GM23338 (cell line): ENCODE measurements around the gene ENPEP. TPM values are rescaled to one million over a fixed set of nuclear protein-coding genes. Genes with fewer than 3 reads are reported as not detected.

Experiments
- ATAC-seq: fragments of 200-7000 bp; cut with Tn5 transposase; 3 replicates; pipeline ENCODE4 v1.9.1; 2020
- DNase-seq: peaks from one replicate; pipeline ENCODE4 v3.0.0-alpha.2; 2015; ENCODE audit warnings: low spot score
- H2AFZ ChIP-seq: fragments of 200-600 bp; sonication (generic); 2 replicates; pipeline ENCODE4 v1.8.0; 2016; ENCODE audit warnings: antibody characterized with exemption, mild to moderate bottlenecking, moderate library complexity
- H3F3A ChIP-seq: fragments of 200-600 bp; sonication (generic); replicated peaks from 2 replicates; pipeline ENCODE4 v1.8.0; 2017; ENCODE audit warnings: antibody characterized with exemption, mixed run types, low read depth
- H3K27ac ChIP-seq: fragments of 200-600 bp; sonication (generic); 2 replicates; pipeline ENCODE4 v1.6.1; 2016; ENCODE audit warnings: low read depth
- H3K27me3 ChIP-seq: fragments of 200-600 bp; sonication (generic); 2 replicates; pipeline ENCODE4 v1.8.0; 2016; ENCODE audit warnings: mild to moderate bottlenecking, mixed run types, moderate library complexity; ENCODE audit not compliant: insufficient read depth
- H3K36me3 ChIP-seq: fragments of 200-600 bp; sonication (generic); 2 replicates; pipeline ENCODE4 v1.8.0; 2016; ENCODE audit warnings: mild to moderate bottlenecking; ENCODE audit not compliant: insufficient read depth
- H3K4me1 ChIP-seq: fragments of 200-600 bp; sonication (generic); 2 replicates; pipeline ENCODE4 v1.8.0; 2016; ENCODE audit warnings: mild to moderate bottlenecking, moderate library complexity; ENCODE audit not compliant: insufficient read depth
- H3K4me2 ChIP-seq: fragments of 200-600 bp; sonication (generic); 2 replicates; pipeline ENCODE4 v1.7.1; 2017; ENCODE audit warnings: mixed run types
- H3K4me3 ChIP-seq: fragments of 200-600 bp; sonication (generic); 2 replicates; pipeline ENCODE4 v1.6.1; 2016; ENCODE audit warnings: mixed run types
- H3K79me2 ChIP-seq: fragments of 200-600 bp; sonication (generic); replicated peaks from 2 replicates; pipeline ENCODE4 v1.8.0; 2017; ENCODE audit warnings: mild to moderate bottlenecking; ENCODE audit not compliant: insufficient read depth
- H3K9me2 ChIP-seq: fragments of 200-600 bp; sonication (generic); 2 replicates; pipeline ENCODE4 v1.8.0; 2017; ENCODE audit not compliant: insufficient read depth
- H4K20me1 ChIP-seq: fragments of 200-600 bp; sonication (generic); replicated peaks from 2 replicates; pipeline ENCODE4 v1.8.0; 2017; ENCODE audit warnings: mild to moderate bottlenecking; ENCODE audit not compliant: insufficient read depth
- H3K27ac Mint-ChIP-seq: 2 replicates; pipeline ENCODE4 v1.8.0; 2020; ENCODE audit warnings: inconsistent platforms, mild to moderate bottlenecking, moderate library complexity, mixed read lengths
- H3K27me3 Mint-ChIP-seq: 3 replicates; pipeline ENCODE4 v1.8.0; 2022; ENCODE audit warnings: low read depth, mild to moderate bottlenecking, moderate library complexity, mixed read lengths, inconsistent platforms; ENCODE audit not compliant: insufficient read depth, poor library complexity
- H3K36me3 Mint-ChIP-seq: 3 replicates; pipeline ENCODE4 v1.8.0; 2021; ENCODE audit warnings: low read depth, mild to moderate bottlenecking, inconsistent platforms, moderate library complexity, mixed read lengths
- H3K4me1 Mint-ChIP-seq: 3 replicates; pipeline ENCODE4 v1.8.0; 2020; ENCODE audit warnings: mild to moderate bottlenecking, inconsistent platforms, mixed read lengths
- H3K4me3 Mint-ChIP-seq: 3 replicates; pipeline ENCODE4 v1.8.0; 2021; ENCODE audit warnings: moderate library complexity, mild to moderate bottlenecking, inconsistent platforms, mixed read lengths
- H3K9me3 Mint-ChIP-seq: 3 replicates; pipeline ENCODE4 v1.8.0; 2020; ENCODE audit warnings: moderate library complexity, mild to moderate bottlenecking, inconsistent platforms, mixed read lengths
- CREB1 ChIP-seq: fragments of 250-450 bp; sonication (Bioruptor Pico); IDR thresholded peaks from 2 replicates; pipeline ENCODE4 v1.5.0; 2020; ENCODE audit warnings: low read depth, mild to moderate bottlenecking, moderate library complexity
- CTCF ChIP-seq, 2 experiments: fragments of 200-600 bp in 1 of 2; sonication (generic) in 1 of 2; conservative IDR thresholded peaks; 2 replicates each; pipeline versions ENCODE4 v1.5.1 to v1.6.1; 2016 to 2017; ENCODE audit warnings: antibody characterized with exemption in 2 of 2, low read depth in 2 of 2, mild to moderate bottlenecking in 2 of 2, moderate library complexity in 1 of 2
- EZH2phosphoT487 ChIP-seq: fragments of 200-600 bp; sonication (generic); IDR thresholded peaks from one replicate; pipeline ENCODE4 v1.8.1; 2018; ENCODE audit warnings: antibody characterized with exemption; ENCODE audit not compliant: unreplicated experiment
- JUNB ChIP-seq: IDR thresholded peaks from one replicate; pipeline ENCODE4 v1.6.1; 2016; ENCODE audit warnings: antibody characterized with exemption; ENCODE audit not compliant: unreplicated experiment
- POLR2AphosphoS5 ChIP-seq: IDR thresholded peaks from 2 replicates; pipeline ENCODE4 v1.6.1; 2016; ENCODE audit warnings: antibody characterized with exemption, low read depth
- REST ChIP-seq: IDR thresholded peaks from one replicate; pipeline ENCODE4 v1.6.1; 2018; ENCODE audit warnings: antibody characterized with exemption; ENCODE audit not compliant: unreplicated experiment
- ZNF114 ChIP-seq: fragments of 250-450 bp; sonication (Bioruptor Pico); IDR thresholded peaks from 2 replicates; pipeline ENCODE4 v1.5.0; 2020; ENCODE audit warnings: mild to moderate bottlenecking, moderate library complexity
- ZNF331 ChIP-seq: fragments of 250-450 bp; sonication (Bioruptor Pico); IDR thresholded peaks from 2 replicates; pipeline ENCODE4 v1.5.0; 2020; ENCODE audit warnings: low read depth, mild to moderate bottlenecking, moderate library complexity
- polyA plus RNA-seq: library from polyadenylated mRNA; unstranded; fragments of >200 nt; fragmentation: Nextera tagmentation; extraction: Ambion mirVana; gene quantifications from 2 replicates; pipeline ENCODE4 v1.2.1, GENCODE V29; 2016
- total RNA-seq: library from RNA; depleted of rRNA; stranded (reverse); fragments of >200 nt; shearing (Covaris generic); gene quantifications from 2 replicates; pipeline ENCODE4 v1.2.3, GENCODE V29; 2014

Gene ENPEP
- total and polyA plus RNA-seq, 2 experiments from 2014 or later = 0.79 to 1.5 TPM

GRCh38 chr4:110526589-110526988, 50.6 kb downstream of the ENPEP start (continued):
- TF ChIP-seq CTCF (conservative IDR thresholded peaks at IDR 0.05; ENCODE audit: low read depth in 2 of 2) = no peak
- TF ChIP-seq EZH2phosphoT487 = no peak
- TF ChIP-seq POLR2AphosphoS5 = no peak
- TF ChIP-seq ZNF331 (CRISPR knock-in tag) = no peak
- TF ChIP-seq JUNB = no peak
- TF ChIP-seq CREB1 (CRISPR knock-in tag) = no peak
- no peak for TF ChIP-seq REST

GRCh38 chr4:110527156-110527555, 51.2 kb downstream of the ENPEP start:
- Histone ChIP-seq H3K4me2 (no peak overlapping the region), H3K36me3 (no peaks in the 10 kb centered on the region), H3K4me3 (no peak overlapping the region), H3K9me2 (no peaks in the 10 kb centered on the region), H3F3A (no peaks in the 10 kb centered on the region), H2AFZ (no peak overlapping the region), H3K79me2 (no peaks in the 10 kb centered on the region), H3K27ac (no peak overlapping the region), H4K20me1 (no peaks in the 10 kb centered on the region), H3K27me3 (no peaks in the 10 kb centered on the region), H3K4me1 (no peaks in the 10 kb centered on the region)
- no peaks in the 10 kb centered on the region for H3K9me3 Mint-ChIP-seq
- no peaks in the 10 kb centered on the region for H3K36me3 Mint-ChIP-seq
- H3K4me3 Mint-ChIP-seq = no peak overlapping the region
- no peaks in the 10 kb centered on the region for H3K4me1 Mint-ChIP-seq
- H3K27ac Mint-ChIP-seq = no peak overlapping the region
- ATAC-seq (no peak), DNase-seq (no peak)
- no peak for TF ChIP-seq ZNF114 (CRISPR knock-in tag)
- no peak for TF ChIP-seq EZH2phosphoT487
- TF ChIP-seq REST = no peak
- TF ChIP-seq CREB1 (CRISPR knock-in tag) = no peak
- peaks cover 3% of the 10 kb centered on the region for H3K27me3 Mint-ChIP-seq
